OCI-LY7 (cell line): ENCODE data around the gene ALPK3.

ENCODE experiments used
- CTCF ChIP-seq: fragments of 200-600 bp; sonication (generic); conservative IDR thresholded peaks from 2 replicates; pipeline ENCODE4 v1.5.1; 2014; ENCODE audit warnings: mild to moderate bottlenecking, antibody characterized with exemption, low read length, moderate library complexity, mixed read lengths
- EZH2phosphoT487 ChIP-seq: fragments of 200-600 bp; sonication (generic); IDR thresholded peaks from 2 replicates; pipeline ENCODE4 v1.6.1; 2018; ENCODE audit warnings: low read depth, borderline replicate concordance, mild to moderate bottlenecking, mixed run types, antibody characterized with exemption, low read length, moderate library complexity, mixed read lengths

GRCh38 chr15:84907731-84908130, 90.6 kb downstream of the ALPK3 start:
- TF ChIP-seq CTCF (no peak), EZH2phosphoT487 (no peak)
